ENCODE results near the gene SRP19. TPM values are rescaled to one million over a fixed set of nuclear protein-coding genes. Genes with fewer than 3 reads are reported as not detected.

SRP19 gene
- total RNA-seq, 3 donors from 2014 or later = 72.6 to 83.7 (median 80.4) TPM

Other genes with a start within 250 kb of the SRP19 start
- 10 to 100 TPM; 18.8 to 19.9 (median 19.7) TPM for gene APC, start 123.4 kb upstream of the SRP19 start, total RNA-seq
- 10 to 100 TPM; 53.6 to 60.0 (median 58.7) TPM for gene REEP5, start 60.9 kb downstream of the SRP19 start, total RNA-seq
- gene DCP2, start 115.5 kb downstream of the SRP19 start, total RNA-seq = 10 to 100 TPM; 36.8 to 42.1 (median 41.1) TPM

Measured in activated T-cell treated with anti-CD3 and anti-CD28 coated beads, Interleukin-2, amount 50 U/mL, for 4 hours (primary cell).